Non-pigmented ciliary epithelial cell (primary cell): ENCODE results near the gene FBXO10.
"Not testable (repeated sequence)": the region's sequence is repeated elsewhere in the genome, so short reads cannot be mapped to it uniquely, and the experiment has no call there.

Experiments used
- DNase-seq: peaks from one replicate; pipeline ENCODE4 v3.0.0-alpha.2; 2010; ENCODE audit warnings: low read depth

Gene FBXO10

GRCh38 chr9:37512437-37512836, 63.7 kb downstream of the FBXO10 start:
- DNase-seq = no peak

GRCh38 chr9:37511016-37512010, 64.9 kb downstream of the FBXO10 start:
- DNase-seq = no peak

GRCh38 chr9:37510053-37510452, 66.1 kb downstream of the FBXO10 start:
- not testable (repeated sequence) for DNase-seq

- no peak for DNase-seq
Observed at GRCh38 chr9:37509536-37509935, 66.6 kb downstream of the FBXO10 start.

- no peak for DNase-seq
Observed at GRCh38 chr9:37508834-37509206, 67.4 kb downstream of the FBXO10 start.

- no peak for DNase-seq
Observed at GRCh38 chr9:37508135-37508833, 67.9 kb downstream of the FBXO10 start.

- no peak for DNase-seq
Observed at GRCh38 chr9:37507566-37508134, 68.5 kb downstream of the FBXO10 start.

GRCh38 chr9:37504605-37505004, 71.6 kb downstream of the FBXO10 start:
- DNase-seq = no peak

- DNase-seq = no peak
Observed at GRCh38 chr9:37503736-37504135, 72.4 kb downstream of the FBXO10 start.

- DNase-seq = no peak
Observed at GRCh38 chr9:37501957-37502596, 74.1 kb downstream of the FBXO10 start.

GRCh38 chr9:37499297-37499696, 76.9 kb downstream of the FBXO10 start:
- DNase-seq = no peak

- DNase-seq = no peak
Observed at GRCh38 chr9:37498457-37498856, 77.7 kb downstream of the FBXO10 start.

- no peak for DNase-seq
Observed at GRCh38 chr9:37497320-37497719, 78.9 kb downstream of the FBXO10 start.

- DNase-seq = no peak
Observed at GRCh38 chr9:37496020-37496419, 80.2 kb downstream of the FBXO10 start.

- no peak for DNase-seq
Observed at GRCh38 chr9:37495571-37495970, 80.6 kb downstream of the FBXO10 start.

- no peak for DNase-seq
Observed at GRCh38 chr9:37491939-37492338, 84.2 kb downstream of the FBXO10 start.

- DNase-seq = peak; percentile 91
Observed at GRCh38 chr9:37486616-37487548, 89.3 kb downstream of the FBXO10 start.

- DNase-seq = no peak
Observed at GRCh38 chr9:37486256-37486615, 89.9 kb downstream of the FBXO10 start.

GRCh38 chr9:37485389-37486255, 90.6 kb downstream of the FBXO10 start, which contains the start of gene POLR1E:
Gene POLR1E, plus strand, starts transcription at chr9:37485948. Its CDS starts 100 bp downstream, at chr9:37486048.
- peak; percentile 51 for DNase-seq

GRCh38 chr9:37480759-37481158, 95.4 kb downstream of the FBXO10 start:
- DNase-seq = no peak
